Upper lobe of right lung (tissue), 1 donor: ENCODE data around the gene BPI. TPM values are rescaled to one million over a fixed set of nuclear protein-coding genes. Genes with fewer than 3 reads are reported as not detected.
"Not testable (repeated sequence)": the region's sequence is repeated elsewhere in the genome, so short reads cannot be mapped to it uniquely, and the experiment has no call there.

Experiments used
- ATAC-seq: fragments of 200-7000 bp; cut with Tn5 transposase; one replicate; pipeline ENCODE4 v1.9.1; 2020; ENCODE audit warnings: mild to moderate bottlenecking, moderate library complexity
- DNase-seq: peaks from one replicate; pipeline ENCODE4 v3.0.0-alpha.2; 2020
- H3K27ac ChIP-seq: fragments of 200-600 bp; one replicate; pipeline ENCODE4 v1.8.0; 2022
- H3K27me3 ChIP-seq: fragments of 200-600 bp; one replicate; pipeline ENCODE4 v1.8.0; 2022; ENCODE audit warnings: mild to moderate bottlenecking
- H3K36me3 ChIP-seq: fragments of 200-600 bp; one replicate; pipeline ENCODE4 v1.8.0; 2022
- H3K4me1 ChIP-seq: fragments of 200-600 bp; one replicate; pipeline ENCODE4 v1.8.0; 2022
- H3K4me3 ChIP-seq: fragments of 200-600 bp; one replicate; pipeline ENCODE4 v1.8.0; 2022; ENCODE audit warnings: mild to moderate bottlenecking
- H3K9me3 ChIP-seq: fragments of 200-600 bp; one replicate; pipeline ENCODE4 v1.8.0; 2022
- CTCF ChIP-seq: fragments of 200-600 bp; IDR thresholded peaks from one replicate; pipeline ENCODE4 v1.8.0; 2022; ENCODE audit warnings: antibody characterized with exemption
- intact Hi-C: fragments of 100-400 bp; cut with DNase I; formaldehyde crosslinking; loops from one replicate; pipeline ENCODE4 v1.11.0; 2022
- long read RNA-seq: library from polyadenylated mRNA; unstranded; transcript quantifications from one replicate; pipeline ENCODE4 v2.0.0, GENCODE V29; 2021
- total RNA-seq: library from RNA; stranded (reverse); fragmentation: NEBNext Ultra II Directional; extraction: Animal tissue kit (Norgen Biotek cat#: 25700); gene quantifications from one replicate; pipeline ENCODE4 v1.2.1, GENCODE V29; 2021
- donor health status: DM: no; HTN: yes; CAD: no; lungs with severe emphysema.

BPI gene
- total RNA-seq, result not detected
- long read RNA-seq, result 0 reads

- peak; percentile 76 for DNase-seq
- peaks cover 26% of the 10 kb centered on the region for H3K27me3 ChIP-seq
- intact Hi-C loops, result no loop called here
- H3K4me3 ChIP-seq, result no peak within 1 kb of the TSS
- no peak within 1 kb of the TSS for H3K27ac ChIP-seq
- peaks cover 13% of the 10 kb centered on the region for H3K4me1 ChIP-seq
- ATAC-seq, result peak; percentile 75
- TF ChIP-seq CTCF, result no peak
- no peaks in the 10 kb centered on the region for H3K9me3 ChIP-seq
- no peaks in the 10 kb centered on the region for H3K36me3 ChIP-seq
These were observed at the start of gene BPI for GRCh38 chr20:38303908-38304379. BPI (plus strand) TSS chr20:38304156; CDS start chr20:38304224, 68 bp downstream.

GRCh38 chr20:38254621-38255020 is 49.3 kb upstream of the BPI start:
- ATAC-seq, intact Hi-C loops, H3K27ac ChIP-seq, H3K36me3 ChIP-seq, H3K4me1 ChIP-seq, H3K27me3 ChIP-seq, H3K4me3 ChIP-seq, H3K9me3 ChIP-seq: not testable (repeated sequence)
- DNase-seq, result peak; percentile 5

GRCh38 chr20:38255393-38255792 is 48.6 kb upstream of the BPI start:
- Histone ChIP-seq H3K27ac (no peak overlapping the region), H3K4me1 (peaks cover 9% of the 10 kb centered on the region), H3K4me3 (no peak overlapping the region), H3K9me3 (no peaks in the 10 kb centered on the region), H3K36me3 (no peaks in the 10 kb centered on the region), H3K27me3 (peaks cover 14% of the 10 kb centered on the region)
- ATAC-seq, result no peak
- DNase-seq, result peak; percentile 9
- intact Hi-C loops, result no loop called here
- TF ChIP-seq CTCF, result no peak

DNA sequence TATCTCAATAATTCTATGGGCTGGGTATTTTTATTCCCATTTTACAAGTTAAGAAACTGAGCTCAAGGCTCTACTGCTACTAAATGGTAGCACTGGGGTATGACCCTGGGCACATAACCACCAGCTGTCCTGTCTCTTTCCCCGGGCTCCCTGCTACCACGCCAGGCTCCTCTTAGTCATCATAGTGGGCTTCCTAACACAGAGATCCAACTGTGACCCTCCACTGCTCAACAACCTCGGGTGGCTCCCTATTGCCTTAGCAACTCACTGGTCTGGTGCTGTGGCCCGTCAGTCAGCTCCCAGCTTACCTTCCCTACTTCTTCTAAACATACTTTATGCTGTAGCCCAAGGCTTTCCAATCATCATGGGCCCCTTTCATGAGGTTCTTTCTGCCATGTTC is 47.9 kb upstream of the BPI start:
- no peak for TF ChIP-seq CTCF
- Histone ChIP-seq H3K27ac (no peak overlapping the region), H3K9me3 (no peaks in the 10 kb centered on the region), H3K27me3 (peaks cover 15% of the 10 kb centered on the region), H3K4me3 (no peak overlapping the region), H3K4me1 (peaks cover 10% of the 10 kb centered on the region), H3K36me3 (no peaks in the 10 kb centered on the region)
- intact Hi-C loops, result no loop called here
- DNase-seq (no peak), ATAC-seq (no peak)

GRCh38 chr20:38256966-38257365 is 47.0 kb upstream of the BPI start:
- H3K27me3 ChIP-seq, result peaks cover 20% of the 10 kb centered on the region
- H3K36me3 ChIP-seq, result no peaks in the 10 kb centered on the region
- ATAC-seq (no peak), DNase-seq (no peak)
- no peak overlapping the region for H3K27ac ChIP-seq
- no peaks in the 10 kb centered on the region for H3K9me3 ChIP-seq
- no peak overlapping the region for H3K4me3 ChIP-seq
- intact Hi-C loops, result no loop called here
- H3K4me1 ChIP-seq, result peaks cover 10% of the 10 kb centered on the region
- TF ChIP-seq CTCF, result no peak

- ATAC-seq, result no peak
- intact Hi-C loops, result no loop called here
- H3K4me3 ChIP-seq, result no peak overlapping the region
- peaks cover 24% of the 10 kb centered on the region for H3K27me3 ChIP-seq
- no peak for DNase-seq
- H3K36me3 ChIP-seq, result no peaks in the 10 kb centered on the region
- no peak for TF ChIP-seq CTCF
- H3K9me3 ChIP-seq, result no peaks in the 10 kb centered on the region
- peaks cover 10% of the 10 kb centered on the region for H3K4me1 ChIP-seq
- H3K27ac ChIP-seq, result no peak overlapping the region
These were observed 45.3 kb upstream of the BPI start for GRCh38 chr20:38258545-38259215.
